T-cell (primary cell): ENCODE data around the gene CDK5R2. TPM values are rescaled to one million over a fixed set of nuclear protein-coding genes. Genes with fewer than 3 reads are reported as not detected.
A peak's percentile ranks its signal among the peaks of the same experiment; 100 is the strongest.

Experiments
- ATAC-seq, 4 experiments: fragments of 200-7000 bp in 3 of 4; fragments of 150-1000 bp in 1 of 4; cut with Tn5 transposase; replicated peaks in 1 of 4; 1 replicate in 3 of 4; 2 replicates in 1 of 4; pipeline ENCODE4 v1.10.0; 2021; ENCODE audit warnings: moderate library complexity in 3 of 4, mild to moderate bottlenecking in 2 of 4, moderate number of reproducible peaks in 1 of 4
- CTCF ChIA-PET, 2 donors: fragments of 300-600 bp; sonication (Branson Sonifier 250); formaldehyde crosslinking; loops; one replicate each; lab custom pipeline; 2022; ENCODE audit warnings: antibody characterized with exemption in 2 of 2; lab: Charles Lee
- POLR2A ChIA-PET, 2 donors: fragments of 300-600 bp; sonication (Branson Sonifier 250); formaldehyde crosslinking; loops; one replicate each; lab custom pipeline; 2022; ENCODE audit warnings: antibody characterized with exemption in 2 of 2; lab: Charles Lee
- DNase-seq, 35 experiments: peaks; one replicate each; pipeline versions ENCODE4 v3.0.0 to v3.0.0-alpha.2; 2013 to 2023
- H3K27ac ChIP-seq: one replicate; pipeline ENCODE4 v1.5.1; 2013; ENCODE audit warnings: low read length
- H3K27me3 ChIP-seq, 2 experiments: replicated peaks in 1 of 2; 1 replicate in 1 of 2; 2 replicates in 1 of 2; pipeline versions ENCODE4 v1.6.1 to v1.7.0; 2013; ENCODE audit warnings: low read length in 1 of 2, mixed read lengths in 1 of 2; ENCODE audit not compliant: control insufficient read depth in 2 of 2, insufficient read depth in 2 of 2; ENCODE audit errors: extremely low read depth in 1 of 2
- H3K36me3 ChIP-seq, 2 donors: 1 replicate in 1 of 2; 2 replicates in 1 of 2; pipeline versions ENCODE4 v1.6.1 to v1.7.0; 2013; ENCODE audit warnings: low read length in 1 of 2; ENCODE audit not compliant: control insufficient read depth in 2 of 2, insufficient read depth in 1 of 2; ENCODE audit errors: extremely low read depth in 1 of 2
- H3K4me1 ChIP-seq, 2 experiments: 1 replicate in 1 of 2; 2 replicates in 1 of 2; pipeline versions ENCODE4 v1.6.1 to v1.7.0; 2013; ENCODE audit warnings: low read length in 2 of 2, mixed read lengths in 1 of 2; ENCODE audit not compliant: insufficient read depth in 2 of 2, control insufficient read depth in 1 of 2; ENCODE audit errors: extremely low read depth in 1 of 2
- H3K4me3 ChIP-seq, 2 donors: 1 replicate in 1 of 2; 2 replicates in 1 of 2; pipeline versions ENCODE4 v1.5.1 to v1.7.0; 2013; ENCODE audit warnings: mild to moderate bottlenecking in 2 of 2, low read length in 1 of 2, moderate library complexity in 1 of 2; ENCODE audit not compliant: control insufficient read depth in 1 of 2; ENCODE audit errors: extremely low read depth in 1 of 2
- H3K9me3 ChIP-seq: 2 replicates; pipeline ENCODE4 v1.7.0; 2013
- H3K27ac Mint-ChIP-seq, 2 donors: one replicate each; pipeline ENCODE4 v1.8.0; 2020 to 2021; ENCODE audit warnings: mild to moderate bottlenecking in 2 of 2, mixed read lengths in 2 of 2
- H3K27me3 Mint-ChIP-seq, 2 donors: one replicate each; pipeline ENCODE4 v1.8.0; 2021 to 2022; ENCODE audit warnings: mixed read lengths in 2 of 2
- H3K36me3 Mint-ChIP-seq: one replicate; pipeline ENCODE4 v1.8.0; 2021; ENCODE audit warnings: mixed read lengths
- H3K4me1 Mint-ChIP-seq, 3 donors: one replicate each; pipeline ENCODE4 v1.8.0; 2020 to 2022; ENCODE audit warnings: mixed read lengths in 3 of 3, mild to moderate bottlenecking in 1 of 3
- H3K4me3 Mint-ChIP-seq, 3 donors: one replicate each; pipeline ENCODE4 v1.8.0; 2020 to 2022; ENCODE audit warnings: mild to moderate bottlenecking in 3 of 3, mixed read lengths in 3 of 3, moderate library complexity in 3 of 3
- H3K9me3 Mint-ChIP-seq, 3 donors: one replicate each; pipeline ENCODE4 v1.8.0; 2020 to 2022; ENCODE audit warnings: mixed read lengths in 3 of 3
- WGBS: methylation state at CpG from one replicate; pipeline ENCODE4 v1.1.5; 2013; ENCODE audit warnings: missing lambda C conversion rate; ENCODE audit not compliant: insufficient coverage; 5-methylcytosine and 5-hydroxymethylcytosine counted together
- total RNA-seq, 35 experiments: library from RNA in 6 of 35; stranded (reverse) in 6 of 35; fragments of 120-200 nt in 1 of 35; gene quantifications; one replicate each; pipeline versions ENCODE4 v1.2.1 to v1.2.4 and lab custom pipeline; 2013 to 2026

The CDK5R2 gene
- total RNA-seq, 5 donors from 2014 or later (not counting 1 experiment from before 2014, with no cell fraction given), result not detected

- peaks cover 71 to 89% of the 10 kb centered on the region in 2 donors for H3K27me3 Mint-ChIP-seq
- WGBS, result 25% methylated on average over 7 of the region's 9 CpGs
- Histone ChIP-seq H3K4me3 (no peak overlapping the region), H3K27ac (no peak overlapping the region), H3K4me1 (peaks cover 0 to 17% of the 10 kb centered on the region in 2 experiments), H3K27me3 (peaks cover 22 to 97% of the 10 kb centered on the region in 2 experiments), H3K36me3 (no peaks in the 10 kb centered on the region), H3K9me3 (no peaks in the 10 kb centered on the region)
- no peaks in the 10 kb centered on the region for H3K9me3 Mint-ChIP-seq
- peak in 1 of 35 experiments; percentile 12 for DNase-seq
- H3K4me3 Mint-ChIP-seq, result no peak overlapping the region
- ChIA-PET POLR2A (interaction anchor here in 1 of 2 donors (0.5 to 0.6 kb wide), 2 partner anchors 509 to 544 kb away, joined by 3 to 4 read pairs; partner anchors contain the start of gene GMPPA), CTCF (interaction anchor here (0.5 to 1.7 kb wide), 2 partner anchors 10 to 41 kb away, joined by 3 to 7 read pairs (median 4); no protein-coding TSS in a partner anchor)
- no peaks in the 10 kb centered on the region for H3K36me3 Mint-ChIP-seq
- peaks cover 7 to 13% (median 9%) of the 10 kb centered on the region in 3 donors for H3K4me1 Mint-ChIP-seq
- ATAC-seq, result no peak
- no peak overlapping the region for H3K27ac Mint-ChIP-seq
Measured at GRCh38 chr2:218990052-218990451, 30.6 kb downstream of the CDK5R2 start.

GRCh38 chr2:218990612-218991011 is 31.1 kb downstream of the CDK5R2 start:
- Mint-ChIP-seq H3K4me3 (no peak overlapping the region), H3K27ac (no peak overlapping the region), H3K9me3 (no peaks in the 10 kb centered on the region), H3K27me3 (peaks cover 74 to 92% of the 10 kb centered on the region in 2 donors), H3K36me3 (no peaks in the 10 kb centered on the region), H3K4me1 (peaks cover 7 to 16% (median 10%) of the 10 kb centered on the region in 3 donors)
- Histone ChIP-seq H3K9me3 (no peaks in the 10 kb centered on the region), H3K4me1 (peaks cover 0 to 17% of the 10 kb centered on the region in 2 experiments), H3K36me3 (no peaks in the 10 kb centered on the region), H3K27ac (no peak overlapping the region), H3K4me3 (no peak overlapping the region), H3K27me3 (peaks cover 22 to 99% of the 10 kb centered on the region in 2 experiments)
- CTCF ChIA-PET, result interaction anchor here in 1 of 2 donors (0.9 kb wide), 1 partner anchor 10 kb away, joined by 6 read pairs; no protein-coding TSS in a partner anchor
- POLR2A ChIA-PET, result no interaction called here
- 17% methylated on average over 2 of the region's 6 CpGs for WGBS
- ATAC-seq (no peak), DNase-seq (no peak)

- peaks cover 5 to 16% (median 6%) of the 10 kb centered on the region in 3 donors for H3K4me1 Mint-ChIP-seq
- H3K36me3 Mint-ChIP-seq, result no peaks in the 10 kb centered on the region
- peaks cover 70 to 88% of the 10 kb centered on the region in 2 donors for H3K27me3 Mint-ChIP-seq
- POLR2A ChIA-PET, result no interaction called here
- no peaks in the 10 kb centered on the region for H3K9me3 Mint-ChIP-seq
- no peak overlapping the region for H3K27ac Mint-ChIP-seq
- H3K36me3 ChIP-seq, result no peaks in the 10 kb centered on the region
- H3K9me3 ChIP-seq, result no peaks in the 10 kb centered on the region
- no peak for ATAC-seq
- WGBS, result 21% methylated on average over 8 of the region's 13 CpGs
- CTCF ChIA-PET, result no interaction called here
- no peak overlapping the region for H3K4me3 Mint-ChIP-seq
- H3K4me1 ChIP-seq, result peaks cover 0 to 27% of the 10 kb centered on the region in 2 experiments
- DNase-seq, result no peak
- peaks cover 22 to 99% of the 10 kb centered on the region in 2 experiments for H3K27me3 ChIP-seq
- H3K4me3 ChIP-seq, result no peak overlapping the region
- H3K27ac ChIP-seq, result no peak overlapping the region
Measured at GRCh38 chr2:218991674-218992168, 32.3 kb downstream of the CDK5R2 start.

DNA sequence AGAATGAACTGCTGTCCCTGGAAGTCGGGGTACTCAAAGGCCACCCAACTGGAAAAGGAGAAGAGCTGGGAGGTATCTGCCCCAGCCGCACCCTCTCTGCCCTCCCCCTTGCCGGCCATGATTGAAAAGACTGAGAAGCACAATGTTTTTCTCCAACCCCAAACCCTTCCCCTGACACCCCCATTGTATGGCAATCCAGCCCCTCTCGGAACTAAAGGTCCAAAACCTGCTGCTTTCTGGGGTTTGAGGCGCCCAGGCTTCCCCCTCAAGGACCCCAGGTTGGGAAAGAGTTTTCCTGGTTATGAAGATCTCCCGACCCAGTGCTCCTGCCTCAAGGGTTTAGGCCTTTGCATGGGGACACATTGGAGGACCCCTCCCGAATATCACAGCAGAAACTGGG is 32.7 kb downstream of the CDK5R2 start:
- H3K4me1 ChIP-seq, result peaks cover 0 to 27% of the 10 kb centered on the region in 2 experiments
- Mint-ChIP-seq H3K36me3 (no peaks in the 10 kb centered on the region), H3K27ac (no peak overlapping the region), H3K4me1 (peaks cover 5 to 16% (median 6%) of the 10 kb centered on the region in 3 donors), H3K9me3 (no peaks in the 10 kb centered on the region), H3K27me3 (peaks cover 69 to 87% of the 10 kb centered on the region in 2 donors), H3K4me3 (no peak overlapping the region)
- no peaks in the 10 kb centered on the region for H3K9me3 ChIP-seq
- ChIA-PET CTCF (no interaction called here), POLR2A (no interaction called here)
- H3K4me3 ChIP-seq, result no peak overlapping the region
- 4% methylated on average over 3 of the region's 7 CpGs for WGBS
- no peak for DNase-seq
- ATAC-seq, result no peak
- no peak overlapping the region for H3K27ac ChIP-seq
- peaks cover 22 to 99% of the 10 kb centered on the region in 2 experiments for H3K27me3 ChIP-seq
- no peaks in the 10 kb centered on the region for H3K36me3 ChIP-seq

- Mint-ChIP-seq H3K36me3 (no peaks in the 10 kb centered on the region), H3K4me1 (peaks cover 5 to 16% (median 6%) of the 10 kb centered on the region in 3 donors), H3K27ac (no peak overlapping the region), H3K27me3 (peaks cover 69 to 85% of the 10 kb centered on the region in 2 donors), H3K4me3 (peak overlapping the region in 1 of 3 donors; percentile 17), H3K9me3 (no peaks in the 10 kb centered on the region)
- ATAC-seq (no peak), DNase-seq (no peak)
- Histone ChIP-seq H3K27me3 (peaks cover 19 to 99% of the 10 kb centered on the region in 2 experiments), H3K9me3 (no peaks in the 10 kb centered on the region), H3K4me3 (peak overlapping the region in 1 of 2 donors; percentile 19), H3K36me3 (no peaks in the 10 kb centered on the region), H3K4me1 (peaks cover 0 to 27% of the 10 kb centered on the region in 2 experiments), H3K27ac (no peak overlapping the region)
- CTCF ChIA-PET, result interaction anchor here in 1 of 2 donors (0.5 kb wide), 1 partner anchor 117 kb away, joined by 3 read pairs; no protein-coding TSS in a partner anchor
- POLR2A ChIA-PET, result no interaction called here
- 5% methylated on average over 40 of the region's 44 CpGs for WGBS
Measured at GRCh38 chr2:218992703-218993344, 33.4 kb downstream of the CDK5R2 start.
